AG10803 (cell line): ENCODE data around the gene TMEM106B.
"Not testable (repeated sequence)": the region's sequence is repeated elsewhere in the genome, so short reads cannot be mapped to it uniquely, and the experiment has no call there.

ENCODE experiments used
- DNase-seq: peaks from one replicate; pipeline ENCODE4 v3.0.0; 2010; ENCODE audit warnings: low read depth
- H3K4me3 ChIP-seq: 2 replicates; pipeline ENCODE4 v1.5.1; 2011; ENCODE audit warnings: mild to moderate bottlenecking, low read length, control low read depth
- CTCF ChIP-seq: conservative IDR thresholded peaks from 2 replicates; pipeline ENCODE4 v1.5.1; 2011; ENCODE audit warnings: mild to moderate bottlenecking, low read length, control low read depth, inconsistent platforms

Gene TMEM106B

DNA sequence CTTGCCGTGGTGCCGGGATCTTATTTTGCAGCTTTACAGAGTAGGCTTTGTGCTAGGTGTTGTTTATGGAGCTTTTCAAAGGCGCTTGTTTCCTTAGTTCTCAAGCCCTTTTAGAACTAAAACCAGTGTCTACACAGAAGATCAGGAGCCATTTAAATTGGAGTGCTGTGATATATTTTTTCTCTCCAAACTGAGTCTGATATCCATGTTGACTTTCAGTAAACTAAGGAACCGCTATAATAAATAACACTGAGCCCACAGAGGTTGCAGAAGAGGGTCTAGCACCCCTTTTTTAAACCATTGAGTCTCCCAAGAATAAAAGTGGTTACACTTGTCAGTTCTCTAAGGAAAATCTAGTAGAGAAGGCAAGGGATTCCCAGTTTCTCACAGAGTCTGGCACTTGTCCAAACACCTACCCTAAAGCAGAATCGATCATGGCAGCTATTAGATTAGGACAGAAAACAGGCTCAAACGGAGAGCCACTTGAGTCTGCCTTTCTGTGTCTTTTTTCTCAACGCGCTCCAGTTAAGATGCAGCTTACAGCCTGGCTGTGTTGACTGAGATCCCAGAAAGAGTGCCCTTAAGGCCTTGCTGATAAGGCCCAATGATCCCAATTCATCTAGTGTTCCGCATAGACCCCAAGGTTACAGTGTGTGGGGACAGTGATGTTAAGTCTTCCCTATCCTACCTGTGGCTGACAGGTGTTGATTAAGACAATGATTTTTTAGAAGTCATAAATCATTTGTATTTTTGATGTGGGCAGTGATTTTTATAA is 804 bp downstream of the TMEM106B start:
- TF ChIP-seq CTCF, result no peak
- peak overlapping the region; percentile 85 for H3K4me3 ChIP-seq
- DNase-seq, result no peak

GRCh38 chr7:12217311-12217710 is 6.2 kb downstream of the TMEM106B start:
- no peak for DNase-seq
- no peak for TF ChIP-seq CTCF
- H3K4me3 ChIP-seq, result no peak overlapping the region

GRCh38 chr7:12220389-12221046 is 9.4 kb downstream of the TMEM106B start:
- H3K4me3 ChIP-seq, result no peak overlapping the region
- DNase-seq, result no peak
- no peak for TF ChIP-seq CTCF

DNA sequence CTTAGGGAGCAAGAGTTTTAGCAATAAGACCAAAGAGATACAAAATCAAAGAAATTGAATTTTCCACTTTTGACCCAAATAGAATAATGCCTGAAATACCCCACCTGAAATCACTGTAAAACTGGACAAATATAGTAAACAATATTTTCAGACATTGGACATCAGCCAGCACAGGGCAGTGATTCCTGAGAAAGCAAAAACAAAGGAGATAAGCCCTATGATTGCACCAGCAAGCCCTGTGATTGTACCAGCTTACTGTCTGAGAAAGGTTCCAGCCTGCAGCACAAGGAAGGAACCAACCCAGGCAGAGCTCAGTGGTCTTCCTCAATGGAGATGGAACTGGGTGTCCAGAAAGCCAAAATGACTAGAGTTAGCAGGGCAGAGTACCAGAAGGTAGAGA is 10.3 kb downstream of the TMEM106B start:
- TF ChIP-seq CTCF, result no peak
- DNase-seq, result no peak
- H3K4me3 ChIP-seq, result no peak overlapping the region

DNA sequence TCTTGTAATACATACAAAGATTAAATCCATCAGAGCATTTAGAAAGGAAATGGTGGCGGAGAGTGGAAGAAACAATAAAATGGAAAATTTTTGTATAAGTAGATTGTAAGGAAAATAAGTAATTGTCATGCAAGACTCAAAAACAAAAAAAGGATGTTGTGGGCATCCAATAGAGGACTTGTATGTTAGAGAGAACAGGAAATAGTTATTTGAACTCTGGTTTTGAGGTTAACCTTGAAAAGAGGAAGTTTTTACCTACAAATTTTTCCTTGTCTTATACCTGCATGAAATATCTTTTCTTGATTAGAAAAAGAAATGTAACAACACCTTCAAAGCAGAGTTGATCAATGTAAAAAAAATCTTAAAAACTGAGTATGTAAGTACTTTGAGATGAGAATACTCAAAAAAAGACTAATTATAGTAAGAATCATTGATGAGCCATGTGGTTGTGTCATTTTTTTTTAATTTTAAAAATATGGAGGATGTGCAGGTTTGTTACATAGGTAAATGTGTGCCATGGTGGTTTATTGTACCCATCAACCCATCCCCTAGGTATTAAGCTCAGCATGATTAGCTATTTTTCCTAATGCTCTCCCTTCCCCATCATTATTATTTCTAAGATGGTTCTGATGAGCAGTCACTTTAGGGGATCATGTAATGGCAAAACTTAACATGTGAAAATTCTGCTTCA is 11.9 kb downstream of the TMEM106B start:
- no peak for DNase-seq
- TF ChIP-seq CTCF, result no peak
- H3K4me3 ChIP-seq, result no peak overlapping the region

DNA sequence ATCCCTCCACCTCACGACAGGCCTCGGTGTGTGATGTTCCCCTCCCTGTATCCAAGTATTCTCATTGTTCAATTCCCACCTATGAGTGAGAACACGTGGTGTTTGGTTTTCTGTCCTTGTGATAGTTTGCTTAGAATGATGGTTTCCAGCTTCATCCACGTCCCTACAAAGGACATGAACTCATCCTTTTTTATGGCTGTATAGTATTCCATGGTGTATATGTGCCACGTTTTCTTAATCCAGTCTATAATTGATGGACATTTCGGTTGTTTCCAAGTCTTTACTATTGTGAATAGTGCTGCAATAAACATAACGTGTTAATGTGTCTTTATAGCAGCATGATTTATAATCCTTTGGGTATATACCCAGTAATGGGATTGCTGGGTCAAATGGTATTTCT is 13.9 kb downstream of the TMEM106B start:
- not testable (repeated sequence) for DNase-seq, H3K4me3 ChIP-seq

GRCh38 chr7:12226756-12227155 is 15.7 kb downstream of the TMEM106B start:
- no peak for TF ChIP-seq CTCF
- no peak for DNase-seq
- H3K4me3 ChIP-seq, result no peak overlapping the region
